DND-41 (cell line): ENCODE measurements around the gene ZIC2.

ENCODE experiments used
- ATAC-seq: fragments of 200-7000 bp; cut with Tn5 transposase; 3 replicates; pipeline ENCODE4 v1.9.1; 2021; ENCODE audit warnings: low read depth; ENCODE audit not compliant: insufficient read depth
- DNase-seq: peaks from one replicate; pipeline ENCODE4 v3.0.0-alpha.2; 2020
- H2AFZ ChIP-seq: 2 replicates; pipeline ENCODE4 v1.6.0; 2012; ENCODE audit warnings: low read depth, low read length
- H3K27ac ChIP-seq: 2 replicates; pipeline ENCODE4 v1.5.1; 2012; ENCODE audit warnings: low read length, inconsistent platforms
- H3K27me3 ChIP-seq: fragments of 200-600 bp; sonication (generic); 2 replicates; pipeline ENCODE4 v1.6.0; 2012; ENCODE audit warnings: low read length, mild to moderate bottlenecking, inconsistent platforms; ENCODE audit not compliant: insufficient read depth, poor library complexity
- H3K36me3 ChIP-seq: 2 replicates; pipeline ENCODE4 v1.5.1; 2012; ENCODE audit warnings: low read length, inconsistent platforms; ENCODE audit not compliant: insufficient read depth
- H3K4me1 ChIP-seq: 2 replicates; pipeline ENCODE4 v1.5.1; 2012; ENCODE audit warnings: mild to moderate bottlenecking, low read length; ENCODE audit not compliant: insufficient read depth
- H3K4me2 ChIP-seq: 2 replicates; pipeline ENCODE4 v1.6.0; 2012; ENCODE audit warnings: mild to moderate bottlenecking, moderate library complexity, low read length, inconsistent platforms; ENCODE audit not compliant: insufficient read depth
- H3K4me3 ChIP-seq, 2 experiments: fragments of 200-600 bp in 1 of 2; shearing (Covaris generic) in 1 of 2; 2 replicates each; pipeline ENCODE4 v1.5.1; 2012 to 2016; ENCODE audit warnings: inconsistent platforms in 2 of 2, low read length in 2 of 2, mild to moderate bottlenecking in 2 of 2, low read depth in 1 of 2, moderate library complexity in 1 of 2
- H3K79me2 ChIP-seq: 2 replicates; pipeline ENCODE4 v1.6.0; 2012; ENCODE audit warnings: low read length, inconsistent platforms; ENCODE audit not compliant: insufficient read depth
- H3K9ac ChIP-seq: 2 replicates; pipeline ENCODE4 v1.6.0; 2012; ENCODE audit warnings: low read depth, mild to moderate bottlenecking, inconsistent platforms, low read length, moderate library complexity
- H3K9me3 ChIP-seq: 2 replicates; pipeline ENCODE4 v1.5.1; 2012; ENCODE audit warnings: low read length, moderate library complexity, mild to moderate bottlenecking, inconsistent platforms; ENCODE audit not compliant: insufficient read depth, severe bottlenecking
- H4K20me1 ChIP-seq: 2 replicates; pipeline ENCODE4 v1.6.0; 2012; ENCODE audit warnings: low read length; ENCODE audit not compliant: insufficient read depth
- EZH2 ChIP-seq: IDR thresholded peaks from 3 replicates; pipeline ENCODE4 v1.6.1; 2012; ENCODE audit warnings: borderline replicate concordance, low read depth, mild to moderate bottlenecking, moderate library complexity, low read length, inconsistent platforms; ENCODE audit not compliant: severe bottlenecking
- TF ChIP-seq, protein P1 (sequence below): IDR thresholded peaks from 2 replicates; pipeline ENCODE4 v1.5.1; 2012; ENCODE audit warnings: borderline replicate concordance, low read length, moderate library complexity, mild to moderate bottlenecking; ENCODE audit not compliant: poor library complexity, severe bottlenecking; ENCODE audit errors: extremely low read depth

ZIC2 gene

GRCh38 chr13:99973163-99973807 is 8.3 kb upstream of the ZIC2 start:
- H3K36me3 ChIP-seq, result no peaks in the 10 kb centered on the region

DNA sequence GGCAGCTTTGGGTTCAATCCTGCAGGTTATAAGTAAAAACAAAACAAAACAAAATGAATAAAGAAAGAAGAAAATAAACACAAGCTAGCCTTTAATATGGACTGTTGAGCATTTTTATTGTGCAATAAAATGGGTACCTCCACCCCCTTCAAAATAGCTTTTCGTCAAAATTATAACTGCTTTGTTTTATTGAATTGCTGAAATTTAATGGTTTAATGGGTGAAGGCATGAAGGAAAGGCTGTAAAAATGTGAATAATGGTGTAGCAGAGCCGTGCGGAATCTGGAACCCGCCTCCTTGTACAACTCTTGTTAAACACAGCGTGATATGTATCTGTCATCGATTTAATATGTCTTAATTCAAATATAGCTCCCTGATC is 7.8 kb upstream of the ZIC2 start:
- Histone ChIP-seq H3K79me2 (no peaks in the 10 kb centered on the region), H3K4me2 (no peak overlapping the region), H3K4me1 (peaks cover 28% of the 10 kb centered on the region), H3K9ac (no peak overlapping the region), H3K4me3 (no peak overlapping the region), H2AFZ (no peak overlapping the region), H3K9me3 (no peaks in the 10 kb centered on the region), H3K27me3 (peaks cover 10% of the 10 kb centered on the region), H4K20me1 (no peaks in the 10 kb centered on the region; the same call in 1 of the 2 replicates), H3K27ac (no peak overlapping the region), H3K36me3 (no peaks in the 10 kb centered on the region)
- ATAC-seq (no peak), DNase-seq (no peak)
- no peak for TF ChIP-seq EZH2

More at GRCh38 chr13:99973163-99973807, 8.3 kb upstream of the ZIC2 start:
- no peaks in the 10 kb centered on the region for H3K79me2 ChIP-seq
- H3K9me3 ChIP-seq, result no peaks in the 10 kb centered on the region
- DNase-seq, result no peak
- H3K4me1 ChIP-seq, result peaks cover 24% of the 10 kb centered on the region
- H3K4me3 ChIP-seq, result no peak overlapping the region
- H4K20me1 ChIP-seq, result no peaks in the 10 kb centered on the region
- no peak overlapping the region for H3K27ac ChIP-seq
- no peak overlapping the region for H3K4me2 ChIP-seq
- ATAC-seq, result no peak
- H2AFZ ChIP-seq, result no peak overlapping the region
- H3K9ac ChIP-seq, result no peak overlapping the region
- TF ChIP-seq, protein P1, sequence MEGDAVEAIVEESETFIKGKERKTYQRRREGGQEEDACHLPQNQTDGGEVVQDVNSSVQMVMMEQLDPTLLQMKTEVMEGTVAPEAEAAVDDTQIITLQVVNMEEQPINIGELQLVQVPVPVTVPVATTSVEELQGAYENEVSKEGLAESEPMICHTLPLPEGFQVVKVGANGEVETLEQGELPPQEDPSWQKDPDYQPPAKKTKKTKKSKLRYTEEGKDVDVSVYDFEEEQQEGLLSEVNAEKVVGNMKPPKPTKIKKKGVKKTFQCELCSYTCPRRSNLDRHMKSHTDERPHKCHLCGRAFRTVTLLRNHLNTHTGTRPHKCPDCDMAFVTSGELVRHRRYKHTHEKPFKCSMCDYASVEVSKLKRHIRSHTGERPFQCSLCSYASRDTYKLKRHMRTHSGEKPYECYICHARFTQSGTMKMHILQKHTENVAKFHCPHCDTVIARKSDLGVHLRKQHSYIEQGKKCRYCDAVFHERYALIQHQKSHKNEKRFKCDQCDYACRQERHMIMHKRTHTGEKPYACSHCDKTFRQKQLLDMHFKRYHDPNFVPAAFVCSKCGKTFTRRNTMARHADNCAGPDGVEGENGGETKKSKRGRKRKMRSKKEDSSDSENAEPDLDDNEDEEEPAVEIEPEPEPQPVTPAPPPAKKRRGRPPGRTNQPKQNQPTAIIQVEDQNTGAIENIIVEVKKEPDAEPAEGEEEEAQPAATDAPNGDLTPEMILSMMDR, result no peak
- no peak for TF ChIP-seq EZH2
- H3K27me3 ChIP-seq, result peaks cover 5% of the 10 kb centered on the region

DNA sequence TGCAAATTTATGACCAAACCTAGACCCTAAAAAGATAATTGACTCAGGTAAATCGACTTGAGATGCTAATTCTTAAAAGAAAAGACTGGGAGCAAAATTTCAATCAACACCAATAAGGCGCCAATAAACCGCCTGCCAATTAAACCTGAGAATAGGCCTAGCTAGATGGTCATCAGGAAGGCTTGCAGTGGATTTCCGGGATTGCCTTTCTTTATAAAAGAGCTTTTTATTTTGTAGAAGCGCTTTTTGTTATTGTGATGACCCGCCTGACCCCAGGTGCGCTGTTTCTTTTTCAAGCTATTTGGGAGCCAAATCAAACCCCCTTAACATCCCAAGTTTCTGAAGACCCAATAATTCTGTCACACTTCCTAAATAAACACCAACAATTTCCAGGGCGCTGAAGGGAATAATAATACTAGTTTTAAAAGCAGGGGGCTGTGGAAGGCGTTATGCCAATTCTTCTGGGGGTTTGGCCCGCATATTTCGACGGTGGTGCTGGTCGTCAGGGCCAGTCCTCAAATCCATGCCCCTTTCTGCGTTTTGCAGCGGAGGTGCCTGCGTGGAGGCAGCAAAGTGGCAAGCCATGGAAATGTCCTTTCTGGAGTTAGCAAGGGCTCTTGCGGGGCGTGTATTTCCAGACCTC is 7.2 kb upstream of the ZIC2 start:
- ATAC-seq (no peak), DNase-seq (no peak)
- H4K20me1 ChIP-seq, result no peaks in the 10 kb centered on the region; the same call in 1 of the 2 replicates
- H3K27ac ChIP-seq, result no peak overlapping the region
- H3K27me3 ChIP-seq, result peaks cover 14% of the 10 kb centered on the region
- no peaks in the 10 kb centered on the region for H3K79me2 ChIP-seq
- peaks cover 28% of the 10 kb centered on the region for H3K4me1 ChIP-seq
- no peak overlapping the region for H3K9ac ChIP-seq
- H3K4me3 ChIP-seq, result no peak overlapping the region
- no peak overlapping the region for H3K4me2 ChIP-seq
- no peak for TF ChIP-seq EZH2
- TF ChIP-seq, protein P1, result no peak
- H3K36me3 ChIP-seq, result no peaks in the 10 kb centered on the region
- H2AFZ ChIP-seq, result no peak overlapping the region
- H3K9me3 ChIP-seq, result no peaks in the 10 kb centered on the region

GRCh38 chr13:99974939-99975561 is 6.5 kb upstream of the ZIC2 start:
- H3K27me3 ChIP-seq, result peaks cover 14% of the 10 kb centered on the region
- no peaks in the 10 kb centered on the region for H3K36me3 ChIP-seq
- TF ChIP-seq EZH2, result no peak
- TF ChIP-seq, protein P1, result no peak
- no peaks in the 10 kb centered on the region for H3K9me3 ChIP-seq
- H3K4me2 ChIP-seq, result no peak overlapping the region
- H3K4me3 ChIP-seq, result no peak overlapping the region
- H4K20me1 ChIP-seq, result no peaks in the 10 kb centered on the region; the same call in 1 of the 2 replicates
- H3K9ac ChIP-seq, result no peak overlapping the region
- no peak overlapping the region for H3K27ac ChIP-seq
- H2AFZ ChIP-seq, result no peak overlapping the region
- H3K4me1 ChIP-seq, result peaks cover 32% of the 10 kb centered on the region
- ATAC-seq (no peak), DNase-seq (no peak)
- no peaks in the 10 kb centered on the region for H3K79me2 ChIP-seq
